Measurements from ENCODE around the gene GLP2R. TPM values are rescaled to one million over a fixed set of nuclear protein-coding genes. Genes with fewer than 3 reads are reported as not detected.

GLP2R gene
- total and polyA plus RNA-seq, 11 donors = 0.05 to 0.91 (median 0.15) TPM; not detected in 3

GRCh38 chr17:9900044-9900594 is 74.4 kb downstream of the GLP2R start:
- Histone ChIP-seq H3K4me3 (no peak overlapping the region), H3K36me3 (no peaks in the 10 kb centered on the region), H3K27me3 (peaks cover 0 to 6% (median 0%) of the 10 kb centered on the region in 9 donors), H3K4me1 (no peaks in the 10 kb centered on the region), H3K27ac (peak overlapping the region in 1 of 12 donors; percentile 39), H3K9me3 (no peaks in the 10 kb centered on the region)
- intact Hi-C loops (cut with DNase I) = no loop called here
- ATAC-seq = peak in 1 of 4 donors; percentile 28
- no peak for DNase-seq
- TF ChIP-seq CTCF (IDR thresholded peaks at IDR 0.05) (no peak), POLR2A (IDR thresholded peaks at IDR 0.05) (no peak)
- 37 to 45% (median 41%) methylated on average over 8 of the region's 8 CpGs for WGBS, 4 donors

- no peaks in the 10 kb centered on the region for H3K9me3 ChIP-seq
- ATAC-seq (no peak), DNase-seq (no peak)
- no peak overlapping the region for H3K27ac ChIP-seq
- 64 to 75% (median 69%) methylated on average over 8 of the region's 8 CpGs for WGBS, 4 donors
- H3K4me1 ChIP-seq = no peaks in the 10 kb centered on the region
- no peak for TF ChIP-seq CTCF (IDR thresholded peaks at IDR 0.05)
- TF ChIP-seq POLR2A (IDR thresholded peaks at IDR 0.05) = no peak
- H3K27me3 ChIP-seq = no peaks in the 10 kb centered on the region
- no peaks in the 10 kb centered on the region for H3K36me3 ChIP-seq
- intact Hi-C loops (cut with DNase I) = no loop called here
- no peak overlapping the region for H3K4me3 ChIP-seq
Observed at GRCh38 chr17:9900784-9901183, 75.1 kb downstream of the GLP2R start.

GRCh38 chr17:9902120-9902519 is 76.4 kb downstream of the GLP2R start:
- intact Hi-C loops (cut with DNase I) = no loop called here
- 15 to 30% (median 17%) methylated on average over 2 of the region's 2 CpGs for WGBS, 4 donors

More at GRCh38 chr17:9902120-9902519, 76.4 kb downstream of the GLP2R start:
- no peaks in the 10 kb centered on the region for H3K9me3 ChIP-seq
- TF ChIP-seq CTCF (IDR thresholded peaks at IDR 0.05) = no peak
- TF ChIP-seq POLR2A (IDR thresholded peaks at IDR 0.05) = no peak
- H3K4me1 ChIP-seq = no peaks in the 10 kb centered on the region
- H3K36me3 ChIP-seq = no peaks in the 10 kb centered on the region
- H3K27me3 ChIP-seq = no peaks in the 10 kb centered on the region
- DNase-seq = no peak
- no peak for ATAC-seq
- H3K27ac ChIP-seq = peak overlapping the region in 1 of 12 donors; percentile 40
- no peak overlapping the region for H3K4me3 ChIP-seq

All from heart left ventricle (tissue), 16 donors.